GM12878 (cell line): ENCODE data around the gene TIGAR. TPM values are rescaled to one million over a fixed set of nuclear protein-coding genes. Genes with fewer than 3 reads are reported as not detected.

ENCODE experiments used
- ATAC-seq: fragments of 200-7000 bp; cut with Tn5 transposase; 3 replicates; pipeline ENCODE4 v1.9.1; 2020; ENCODE audit warnings: mild to moderate bottlenecking, moderate library complexity
- BruUV-seq: library from RNA; stranded (reverse); fragments of 400-500 nt; replicated peaks from 2 replicates; lab custom pipeline; 2021; lab: Mats Ljungman, UMichigan
- CTCF ChIA-PET: fragments of 300-600 bp; sonication (Branson Sonifier 250); formaldehyde crosslinking; extraction: SDS; loops from one replicate; lab custom pipeline; 2021; ENCODE audit warnings: inconsistent platforms; lab: Yijun Ruan, JAX
- POLR2A ChIA-PET: fragments of 350-600 bp; formaldehyde crosslinking; extraction: SDS; loops from one replicate; lab custom pipeline; 2021; ENCODE audit warnings: inconsistent platforms; lab: Charles Lee
- RAD21 ChIA-PET: fragments of 300-600 bp; sonication (Branson Sonifier 250); formaldehyde crosslinking; loops from one replicate; lab custom pipeline; 2023; ENCODE audit warnings: antibody characterized with exemption; ENCODE audit not compliant: unreplicated experiment; lab: Charles Lee
- SMC1A ChIA-PET: fragments of 300-600 bp; sonication (Branson Sonifier 250); formaldehyde crosslinking; loops from one replicate; lab custom pipeline; 2023; ENCODE audit not compliant: unreplicated experiment, uncharacterized antibody; lab: Charles Lee
- DNase-seq: peaks from one replicate; pipeline ENCODE4 v3.0.0-alpha.2; 2011; ENCODE audit warnings: low read depth, low spot score
- FAIRE-seq: peaks from 3 replicates; lab custom pipeline; 2011; peaks lifted over from hg19 to GRCh38; lab: Jason Lieb, UNC
- H2AFZ ChIP-seq: 2 replicates; pipeline ENCODE4 v1.6.0; 2011; ENCODE audit warnings: low read depth, low read length, control low read depth; ENCODE audit not compliant: control insufficient read depth
- H3K27ac ChIP-seq: 2 replicates; pipeline ENCODE4 v1.5.1; 2011; ENCODE audit warnings: control low read depth; ENCODE audit not compliant: control insufficient read depth, insufficient read depth
- H3K27me3 ChIP-seq, 2 experiments: replicated peaks in 1 of 2; 2 replicates each; pipeline versions ENCODE4 v1.6.0 to v1.6.1; 2011; ENCODE audit warnings: low read length in 1 of 2; ENCODE audit not compliant: control insufficient read depth in 2 of 2, insufficient read depth in 2 of 2
- H3K36me3 ChIP-seq, 2 experiments: 2 replicates each; pipeline ENCODE4 v1.5.1; 2011; ENCODE audit warnings: low read length in 1 of 2; ENCODE audit not compliant: control insufficient read depth in 2 of 2, insufficient read depth in 2 of 2
- H3K4me1 ChIP-seq: 2 replicates; pipeline ENCODE4 v1.6.1; 2011; ENCODE audit warnings: mild to moderate bottlenecking, low read length, moderate library complexity, mixed read lengths; ENCODE audit not compliant: control insufficient read depth, insufficient read depth
- H3K4me2 ChIP-seq: 2 replicates; pipeline ENCODE4 v1.6.0; 2011; ENCODE audit warnings: control low read depth; ENCODE audit not compliant: control insufficient read depth, insufficient read depth
- H3K4me3 ChIP-seq: fragments of 200-600 bp; sonication (generic); 2 replicates; pipeline ENCODE4 v1.5.1; 2016
- H3K79me2 ChIP-seq: 2 replicates; pipeline ENCODE4 v1.6.0; 2011; ENCODE audit warnings: low read length; ENCODE audit not compliant: control insufficient read depth, insufficient read depth
- H3K9ac ChIP-seq: 2 replicates; pipeline ENCODE4 v1.8.0; 2011; ENCODE audit warnings: low read length, control low read depth, mixed read lengths; ENCODE audit not compliant: control insufficient read depth, insufficient read depth
- H3K9me3 ChIP-seq: replicated peaks from 3 replicates; pipeline ENCODE4 v1.5.1; 2011; ENCODE audit warnings: mild to moderate bottlenecking, low read length; ENCODE audit not compliant: control insufficient read depth, insufficient read depth
- H4K20me1 ChIP-seq: 2 replicates; pipeline ENCODE4 v1.6.0; 2011; ENCODE audit not compliant: control insufficient read depth, insufficient read depth
- BCL11A ChIP-seq: IDR thresholded peaks from 2 replicates; pipeline ENCODE4 v1.6.1; 2011; ENCODE audit warnings: low read depth, low read length
- BCLAF1 ChIP-seq: fragments of 450-650 bp; IDR thresholded peaks from 2 replicates; pipeline ENCODE4 v1.6.1; 2017; ENCODE audit warnings: antibody characterized with exemption, mild to moderate bottlenecking, moderate library complexity
- DPF2 ChIP-seq: fragments of 450-650 bp; IDR thresholded peaks from 2 replicates; pipeline ENCODE4 v1.6.1; 2017; ENCODE audit warnings: mild to moderate bottlenecking
- E4F1 ChIP-seq: fragments of 450-650 bp; IDR thresholded peaks from 2 replicates; pipeline ENCODE4 v1.6.1; 2018; ENCODE audit warnings: borderline replicate concordance, mild to moderate bottlenecking; ENCODE audit not compliant: partially characterized antibody
- GATAD2B ChIP-seq: fragments of 450-650 bp; conservative IDR thresholded peaks from 2 replicates; pipeline ENCODE4 v1.6.1; 2017; ENCODE audit warnings: low read depth, mild to moderate bottlenecking, moderate library complexity
- IRF4 ChIP-seq: IDR thresholded peaks from 2 replicates; pipeline ENCODE4 v1.6.1; 2011; ENCODE audit warnings: low read depth, low read length
- IRF5 ChIP-seq: fragments of 450-650 bp; IDR thresholded peaks from 2 replicates; pipeline ENCODE4 v1.6.1; 2017; ENCODE audit warnings: borderline replicate concordance
- KDM1A ChIP-seq: fragments of 200-600 bp; sonication (generic); IDR thresholded peaks from 2 replicates; pipeline ENCODE4 v1.6.1; 2016; ENCODE audit warnings: borderline replicate concordance
- RELA ChIP-seq: fragments of 450-650 bp; IDR thresholded peaks from 2 replicates; pipeline ENCODE4 v1.8.0; 2014; ENCODE audit warnings: borderline replicate concordance; ENCODE audit not compliant: partially characterized antibody
- SRF ChIP-seq, 2 experiments: IDR thresholded peaks; 2 replicates each; pipeline ENCODE4 v1.6.1; 2011; ENCODE audit warnings: low read depth in 2 of 2, low read length in 2 of 2, mild to moderate bottlenecking in 1 of 2, moderate library complexity in 1 of 2
- WRNIP1 ChIP-seq: IDR thresholded peaks from 2 replicates; pipeline ENCODE4 v1.6.1; 2011; ENCODE audit warnings: low read depth, low read length, improper control_type of control experiment, borderline replicate concordance
- YY1 ChIP-seq: IDR thresholded peaks from 2 replicates; pipeline ENCODE4 v1.6.1; 2011; ENCODE audit warnings: low read depth, mild to moderate bottlenecking, low read length
- ZNF384 ChIP-seq: IDR thresholded peaks from 2 replicates; pipeline ENCODE4 v1.6.1; 2012; ENCODE audit warnings: low read depth, mild to moderate bottlenecking, low read length, improper control_type of control experiment, borderline replicate concordance
- ZNF592 ChIP-seq: fragments of 450-650 bp; IDR thresholded peaks from 2 replicates; pipeline ENCODE4 v1.6.1; 2017; ENCODE audit warnings: mild to moderate bottlenecking, moderate library complexity
- WGBS: methylation state at CpG from one replicate; pipeline ENCODE4 v1.1.6; 2016; ENCODE audit warnings: low lambda C conversion rate; ENCODE audit not compliant: insufficient replicate concordance, insufficient coverage; ENCODE audit errors: missing lambda C conversion rate; 5-methylcytosine and 5-hydroxymethylcytosine counted together
- in situ Hi-C: fragments of 300-500 bp; cut with MboI; formaldehyde crosslinking; loops from 9 replicates; pipeline ENCODE4 v1.14.3; 2018; ENCODE audit warnings: mixed read lengths
- intact Hi-C: fragments of 100-400 bp; cut with micrococcal nuclease; formaldehyde crosslinking; loops from one replicate; pipeline ENCODE4 v1.14.2; 2022; ENCODE audit not compliant: unreplicated experiment
- polyA plus RNA-seq, 11 experiments: library from polyadenylated mRNA; depleted of rRNA in 4 of 11; unstranded in 6 of 11; stranded (reverse) in 5 of 11; fragments of >200 nt; fragmentation: Nextera tagmentation in 4 of 11; fragmentation: Illumina TruSeq in 1 of 11; extraction: Ambion mirVana in 4 of 11; extraction: Trizol in 1 of 11; gene quantifications; 1 replicate in 1 of 11; 2 replicates in 10 of 11; pipeline versions ENCODE4 v1.2.1 to v1.2.3, GENCODE V29; 2011 to 2016; ENCODE audit warnings: inconsistent platforms in 2 of 11, missing spikeins in 2 of 11, low read depth in 1 of 11
- total RNA-seq, 4 experiments: library from RNA; depleted of rRNA in 3 of 4; stranded (reverse); fragments of >200 nt in 3 of 4; fragmentation: Illumina TruSeq in 1 of 4; extraction: Trizol in 1 of 4; gene quantifications; 2 replicates each; pipeline versions ENCODE4 v1.2.1 to v1.2.3, GENCODE V29; 2013 to 2021

Gene TIGAR
- total and polyA plus RNA-seq, 10 of the 15 experiments (the other 5 are each of a cell fraction or from before 2014, with no cell fraction given) = 7.6 to 45.7 (median 16.5) TPM

- Histone ChIP-seq H3K27me3 (peaks cover 0 to 3% of the 10 kb centered on the region in 2 experiments; a peak in 3 of 4 replicates), H4K20me1 (no peaks in the 10 kb centered on the region), H3K27ac (no peak overlapping the region), H2AFZ (no peak overlapping the region), H3K4me1 (no peaks in the 10 kb centered on the region), H3K4me3 (no peak overlapping the region), H3K9me3 (no peaks in the 10 kb centered on the region), H3K4me2 (no peak overlapping the region), H3K79me2 (no peaks in the 10 kb centered on the region), H3K36me3 (no peaks in the 10 kb centered on the region), H3K9ac (no peak overlapping the region)
- 4% methylated on average over 15 of the region's 15 CpGs for WGBS
- in situ Hi-C loops = no loop called here
- CTCF ChIA-PET = no interaction called here
- intact Hi-C loops = no loop called here
- POLR2A ChIA-PET = no interaction called here
- SMC1A ChIA-PET = no interaction called here
- FAIRE-seq = no peak
- no peak for ATAC-seq
- BruUV-seq = no TSS peak
- DNase-seq = no peak
- RAD21 ChIA-PET = no interaction called here
- no peak for TF ChIP-seq ZNF384
- TF ChIP-seq BCLAF1 = no peak
- no peak for TF ChIP-seq IRF4
- no peak for TF ChIP-seq SRF (IDR thresholded peaks at IDR 0.05; ENCODE audit: low read depth in 2 of 2, low read length in 2 of 2)
- TF ChIP-seq IRF5 = no peak
- no peak for TF ChIP-seq BCL11A
- TF ChIP-seq WRNIP1 = no peak
- no peak for TF ChIP-seq E4F1
- TF ChIP-seq YY1 = no peak
- no peak for TF ChIP-seq GATAD2B
- TF ChIP-seq RELA = no peak
- no peak for TF ChIP-seq DPF2
- no peak for TF ChIP-seq KDM1A
- no peak for TF ChIP-seq ZNF592
These were observed 71.3 kb downstream of the TIGAR start for GRCh38 chr12:4392223-4392742.
